HepG2 (cell line): ENCODE results near the gene MAP3K14. TPM values are rescaled to one million over a fixed set of nuclear protein-coding genes. Genes with fewer than 3 reads are reported as not detected.
A peak's percentile ranks its signal among the peaks of the same experiment; 100 is the strongest.

Source experiments
- ARID3A ChIP-seq: IDR thresholded peaks from 2 replicates; pipeline ENCODE4 v1.6.1; 2012; ENCODE audit warnings: low read depth, low read length, improper control_type of control experiment
- ATF2 ChIP-seq: sonication (generic); formaldehyde crosslinking; IDR thresholded peaks from 2 replicates; pipeline ENCODE4 v1.4.0; 2020; ENCODE audit warnings: missing genetic modification reagents
- HIC2 ChIP-seq: sonication (generic); formaldehyde crosslinking; IDR thresholded peaks from 2 replicates; pipeline ENCODE4 v1.9.0; 2022; ENCODE audit warnings: low read depth, missing genetic modification reagents
- HNF4G ChIP-seq, 2 experiments: sonication (generic) in 1 of 2; formaldehyde crosslinking in 1 of 2; IDR thresholded peaks; 2 replicates each; pipeline versions ENCODE4 v1.4.0 to v1.6.1; 2011 to 2020; ENCODE audit warnings: borderline replicate concordance in 2 of 2, low read depth in 2 of 2, mild to moderate bottlenecking in 2 of 2, low read length in 1 of 2, missing genetic modification reagents in 1 of 2, moderate library complexity in 1 of 2
- HOXA3 ChIP-seq: sonication (generic); formaldehyde crosslinking; IDR thresholded peaks from 2 replicates; pipeline ENCODE4 v1.5.0; 2020; ENCODE audit warnings: missing genetic modification reagents
- KDM5A ChIP-seq: fragments of 200-600 bp; sonication (generic); IDR thresholded peaks from 2 replicates; pipeline ENCODE4 v1.7.0; 2018; ENCODE audit warnings: antibody characterized with exemption, mild to moderate bottlenecking, low read length, borderline replicate concordance
- NFKBIZ ChIP-seq: IDR thresholded peaks from 2 replicates; pipeline ENCODE4 v1.6.1; 2018; ENCODE audit warnings: missing genetic modification reagents, missing compliant biosample characterization
- NR2F6 ChIP-seq, 2 experiments: IDR thresholded peaks; 2 replicates each; pipeline ENCODE4 v1.6.1; 2016; ENCODE audit warnings: antibody characterized with exemption in 1 of 2, mild to moderate bottlenecking in 1 of 2
- STAT5B ChIP-seq: sonication (generic); formaldehyde crosslinking; IDR thresholded peaks from 2 replicates; pipeline ENCODE4 v1.4.0; 2020; ENCODE audit warnings: missing genetic modification reagents
- ZNF180 ChIP-seq: sonication (generic); formaldehyde crosslinking; IDR thresholded peaks from 2 replicates; pipeline ENCODE4 v1.4.0; 2020; ENCODE audit warnings: low read depth, missing genetic modification reagents, borderline replicate concordance
- ZNF687 ChIP-seq: sonication (generic); formaldehyde crosslinking; IDR thresholded peaks from 2 replicates; pipeline ENCODE4 v1.5.1; 2020; ENCODE audit warnings: mild to moderate bottlenecking, missing genetic modification reagents, moderate library complexity
- ZNF775 ChIP-seq: sonication (generic); formaldehyde crosslinking; IDR thresholded peaks from 2 replicates; pipeline ENCODE4 v1.4.0; 2020; ENCODE audit warnings: missing genetic modification reagents, mild to moderate bottlenecking, moderate library complexity, borderline replicate concordance
- ZNF788 ChIP-seq: sonication (generic); formaldehyde crosslinking; IDR thresholded peaks from 2 replicates; pipeline ENCODE4 v1.5.0; 2020; ENCODE audit warnings: mild to moderate bottlenecking, missing genetic modification reagents, borderline replicate concordance
- polyA plus RNA-seq, 8 experiments: library from polyadenylated mRNA; depleted of rRNA in 3 of 8; stranded (reverse) in 7 of 8; unstranded in 1 of 8; fragments of >200 nt; fragmentation: Illumina TruSeq in 4 of 8; extraction: Trizol in 4 of 8; gene quantifications; 2 replicates each; pipeline versions ENCODE4 v1.2.1 to v1.2.3, GENCODE V29; 2011 to 2016; ENCODE audit warnings: low read depth in 4 of 8, missing spikeins in 1 of 8, mixed read lengths in 1 of 8; ENCODE audit not compliant: insufficient read depth in 1 of 8
- total RNA-seq, 5 experiments: library from RNA; depleted of rRNA; stranded (reverse); fragments of >200 nt; fragmentation: Illumina TruSeq; extraction: Trizol; gene quantifications; 2 replicates each; pipeline ENCODE4 v1.2.3, GENCODE V29; 2016; ENCODE audit warnings: low read depth in 1 of 5

MAP3K14 gene
- total and polyA plus RNA-seq, 2 of the 13 experiments (the other 11 are each of a cell fraction or from before 2014, with no cell fraction given), result 2.6 TPM

GRCh38 chr17:45228763-45229539, 87.9 kb downstream of the MAP3K14 start (continued):
- TF ChIP-seq NFKBIZ (CRISPR knock-in tag) (peak; percentile 24; the same call in 1 of the 2 replicates), KDM5A (no peak), ZNF687 (CRISPR knock-in tag) (peak; percentile 0; the same call in 1 of the 2 replicates), NR2F6 (IDR thresholded peaks at IDR 0.05) (no peak), NR2F6 (CRISPR knock-in tag; IDR thresholded peaks at IDR 0.05) (no peak), ZNF180 (CRISPR knock-in tag) (no peak), ZNF775 (CRISPR knock-in tag) (no peak), HIC2 (CRISPR knock-in tag) (no peak), ATF2 (CRISPR knock-in tag) (peak; percentile 86), HOXA3 (no peak), HNF4G (IDR thresholded peaks at IDR 0.05; ENCODE audit: borderline replicate concordance, low read depth, low read length) (no peak), HNF4G (CRISPR knock-in tag; IDR thresholded peaks at IDR 0.05; ENCODE audit: borderline replicate concordance, low read depth) (no peak), ARID3A (no peak), ZNF788 (CRISPR knock-in tag) (peak; percentile 19; the same call in 1 of the 2 replicates), STAT5B (CRISPR knock-in tag) (no peak)
